ENCODE data around the gene ANKS6.

Gene ANKS6

DNA sequence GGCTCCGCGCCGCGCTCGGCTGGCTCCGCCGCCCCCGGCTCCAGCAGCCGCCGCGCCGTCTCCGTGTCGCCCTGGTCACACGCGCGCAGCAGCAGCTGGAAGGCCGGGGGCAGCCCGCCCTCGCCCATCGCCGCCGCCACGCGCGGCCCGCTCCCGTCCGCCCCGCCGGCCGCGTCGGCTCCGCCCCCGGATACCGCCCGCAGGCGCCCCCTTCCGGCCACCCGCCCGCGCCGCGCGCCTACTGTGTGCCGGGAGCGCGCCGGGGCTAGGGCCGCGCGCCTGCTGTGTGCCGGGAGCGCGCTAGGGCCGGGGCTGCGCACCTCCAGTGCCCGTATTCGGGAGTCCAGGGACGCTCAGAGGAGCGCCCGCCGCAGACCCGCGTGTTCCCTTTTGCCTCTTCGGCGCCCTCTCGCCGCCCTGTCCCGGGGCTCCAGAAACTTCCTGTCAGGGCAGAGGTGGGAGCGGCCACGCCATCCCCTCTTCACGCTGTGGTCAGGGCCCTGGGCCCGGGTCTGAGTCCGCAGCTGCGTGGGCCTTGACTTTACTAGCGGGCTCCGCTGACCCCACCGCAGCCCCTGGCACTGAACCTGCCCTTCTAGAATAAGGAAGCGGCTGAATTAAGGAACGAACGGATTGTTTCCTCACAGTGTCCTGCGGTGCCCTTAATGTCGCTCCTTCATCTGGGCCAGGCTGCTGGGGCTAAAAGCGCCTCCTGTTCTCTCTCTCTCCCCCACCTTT, at the start of gene ANKS6:
Gene ANKS6 (minus strand): TSS at position 192 of the 738 bp plus-strand sequence. CDS start 64 bp downstream, at position 128.
- peak; percentile 66 for DNase-seq

GRCh38 chr9:98846081-98846480, 49.7 kb upstream of the ANKS6 start:
- DNase-seq: no peak

DNA sequence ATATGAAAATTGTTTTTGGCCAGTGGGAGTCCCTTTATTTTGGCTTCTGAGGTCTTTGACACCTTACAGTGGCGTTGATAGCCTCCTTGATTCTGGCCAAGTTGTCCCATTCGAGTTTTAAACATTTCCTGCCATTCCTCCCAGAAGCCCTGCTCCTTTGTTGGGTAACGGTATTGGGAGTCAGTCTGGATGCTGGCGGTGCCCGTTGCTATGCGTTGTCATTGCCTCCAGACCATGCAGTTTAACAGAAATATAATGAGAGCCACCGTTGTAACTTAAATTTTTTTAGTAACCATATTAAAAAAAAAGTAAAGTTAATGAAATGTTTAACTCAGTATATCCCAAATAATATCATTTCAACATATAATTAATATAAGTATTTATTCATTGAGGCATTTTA, 46.2 kb upstream of the ANKS6 start:
- no peak for DNase-seq

GRCh38 chr9:98839724-98840123, 43.4 kb upstream of the ANKS6 start:
- no peak for DNase-seq

DNA sequence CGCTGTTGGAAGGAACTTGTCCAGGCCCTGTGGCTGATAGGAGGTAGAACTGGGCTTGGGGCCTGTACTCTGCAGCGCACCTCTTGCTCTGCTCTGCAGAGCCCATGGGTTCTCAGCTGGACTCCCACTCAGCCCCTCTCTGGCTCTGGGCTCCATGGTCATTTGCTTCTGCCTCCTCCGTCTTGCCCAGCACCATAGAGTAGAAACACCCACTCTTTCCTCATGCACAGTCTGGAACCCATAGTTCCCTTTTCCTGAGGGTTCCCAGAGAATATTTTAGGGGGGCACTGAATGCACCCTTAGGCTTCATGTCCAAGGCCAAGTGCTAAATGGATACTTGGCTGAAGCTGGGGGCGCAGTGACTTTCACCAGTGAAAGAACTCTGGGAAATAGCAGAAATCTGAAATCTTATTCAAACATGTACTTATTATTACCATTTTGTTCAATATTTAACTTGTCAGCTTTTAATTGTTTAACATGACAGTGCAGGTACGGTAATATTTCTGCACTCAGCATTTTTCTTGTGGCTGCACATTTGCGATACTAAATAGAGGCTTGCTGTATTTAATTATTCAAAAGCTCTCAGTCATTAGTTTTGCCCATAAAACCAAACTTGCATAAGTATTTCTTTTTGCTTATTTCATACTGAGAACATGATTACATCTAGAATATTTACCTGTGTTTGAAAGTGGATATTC, 42.7 kb upstream of the ANKS6 start:
- DNase-seq: no peak

GRCh38 chr9:98838155-98838867, 42.0 kb upstream of the ANKS6 start:
- DNase-seq: peak; percentile 38

GRCh38 chr9:98837516-98837915, 41.2 kb upstream of the ANKS6 start:
- DNase-seq: no peak

DNA sequence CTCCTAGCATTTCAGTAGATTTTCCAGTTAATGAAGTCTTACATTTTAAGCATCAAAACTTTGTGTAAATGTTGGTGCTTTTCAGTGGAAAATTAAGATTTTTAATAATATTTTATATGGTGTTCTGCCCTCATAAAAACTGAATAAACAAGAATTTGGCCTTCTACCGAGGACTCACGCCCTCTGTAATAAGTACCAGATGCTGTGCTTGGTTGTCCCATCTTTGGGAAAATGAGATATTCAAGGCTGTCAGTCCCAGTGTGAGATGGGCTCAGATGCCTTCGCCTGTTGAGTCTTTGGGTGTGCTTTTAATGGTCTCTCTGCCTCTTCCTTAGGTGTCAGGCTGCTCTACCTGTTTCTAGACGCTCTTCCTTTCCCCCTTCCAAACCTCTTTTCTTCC, 39.9 kb upstream of the ANKS6 start:
- no peak for DNase-seq

GRCh38 chr9:98834386-98834785, 38.0 kb upstream of the ANKS6 start:
- DNase-seq: no peak

DNA sequence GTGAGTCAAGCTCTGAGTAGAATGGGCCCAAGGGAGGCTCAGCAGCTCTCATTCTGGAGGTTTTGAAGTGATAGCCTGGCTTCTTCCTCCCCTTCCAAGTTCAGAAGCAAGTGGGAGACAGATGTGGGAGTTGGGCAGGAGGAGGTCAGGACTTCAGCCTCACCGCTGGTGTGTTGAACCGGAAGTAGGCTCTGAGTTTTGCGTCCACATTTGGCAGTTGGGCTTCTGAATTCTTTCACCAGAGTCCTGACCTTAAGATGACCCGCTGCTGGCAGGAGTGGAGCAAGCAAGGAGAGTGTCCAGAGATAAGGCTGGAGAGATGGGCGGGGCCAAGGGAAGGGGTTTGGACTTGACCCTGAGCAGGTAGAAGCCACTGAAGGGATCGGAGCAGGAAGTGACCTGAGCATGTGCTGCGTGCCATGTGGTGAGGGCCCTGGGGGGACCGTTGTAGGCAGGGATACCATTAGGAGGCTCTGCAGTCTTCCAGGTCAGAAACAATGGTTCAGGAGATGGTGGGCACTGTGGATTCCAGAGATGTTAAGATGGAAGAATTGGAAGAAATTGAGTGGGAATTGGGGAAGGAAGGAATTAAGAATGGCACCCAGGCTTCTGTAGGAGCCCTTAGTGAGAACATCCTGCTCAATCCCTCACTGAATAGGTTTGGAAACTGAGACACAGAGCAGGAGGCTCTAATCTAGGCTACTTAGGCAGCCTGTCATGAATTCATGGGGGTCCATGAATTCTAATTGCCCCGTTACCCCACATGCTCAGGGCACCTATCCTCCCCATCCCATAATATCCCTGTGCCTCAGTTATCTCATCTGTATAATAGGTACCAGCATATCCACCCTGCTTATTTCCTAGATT, 37.0 kb upstream of the ANKS6 start:
- no peak for DNase-seq

GRCh38 chr9:98832768-98833089, 36.4 kb upstream of the ANKS6 start:
- DNase-seq: no peak

- no peak for DNase-seq
Measured at GRCh38 chr9:98831696-98832095, 35.3 kb upstream of the ANKS6 start.

DNA sequence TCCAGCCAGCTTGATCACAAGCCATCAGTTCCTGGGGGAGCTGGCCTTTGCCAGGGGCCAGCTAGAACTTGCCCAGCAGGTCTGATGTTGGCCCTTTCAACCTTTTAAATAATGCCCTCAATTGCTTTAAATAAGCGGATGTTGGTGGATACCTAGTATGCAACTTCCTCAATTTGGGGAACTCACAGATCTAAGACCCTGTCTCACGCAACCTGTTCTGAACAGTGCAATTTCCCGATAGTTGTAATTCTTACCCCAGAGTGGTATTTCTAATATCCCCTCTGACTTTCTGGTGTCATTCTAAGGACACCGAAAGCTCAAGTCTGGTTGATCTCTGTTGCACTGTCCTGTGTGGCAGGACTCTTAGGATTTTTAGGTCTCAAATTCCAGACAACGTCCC, 34.2 kb upstream of the ANKS6 start:
- DNase-seq: no peak

- DNase-seq: no peak
Measured at GRCh38 chr9:98829766-98830165, 33.4 kb upstream of the ANKS6 start.

GRCh38 chr9:98826716-98827115, 30.4 kb upstream of the ANKS6 start:
- DNase-seq: no peak

GRCh38 chr9:98825414-98825813, 29.1 kb upstream of the ANKS6 start:
- DNase-seq: no peak

DNA sequence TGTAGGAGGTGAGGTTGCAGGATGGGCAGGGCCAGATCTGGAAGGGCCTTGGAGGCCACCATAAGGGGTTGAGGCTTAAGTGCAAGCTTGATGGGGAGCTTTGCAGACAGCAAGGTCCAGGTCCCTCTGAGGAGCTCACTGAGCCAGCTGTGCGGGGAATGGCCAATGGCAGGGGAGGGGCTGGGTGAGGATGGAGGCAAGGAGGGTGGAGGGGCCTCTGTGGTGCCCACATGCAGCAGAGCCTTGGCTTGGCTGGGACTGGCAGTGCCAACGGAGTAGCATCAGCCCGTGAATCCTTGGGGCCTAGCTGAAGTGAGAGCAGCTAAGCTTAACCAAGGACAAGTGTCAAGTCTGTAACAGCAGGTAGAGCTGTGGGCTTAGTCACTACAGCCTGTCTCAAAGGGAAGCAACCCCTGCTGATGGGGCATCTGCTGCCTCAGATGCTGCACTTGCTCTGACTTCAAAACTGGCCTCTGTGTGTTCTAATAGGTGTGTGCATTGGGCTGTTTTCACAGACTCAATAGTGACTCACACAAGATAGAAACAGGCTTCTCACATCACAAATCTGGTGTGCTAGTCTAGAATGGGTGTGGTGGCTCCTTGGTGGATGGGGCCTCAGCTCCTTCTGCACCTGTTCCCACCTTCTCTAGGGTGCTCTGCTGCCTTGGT, 27.4 kb upstream of the ANKS6 start:
- peak; percentile 72 for DNase-seq

DNA sequence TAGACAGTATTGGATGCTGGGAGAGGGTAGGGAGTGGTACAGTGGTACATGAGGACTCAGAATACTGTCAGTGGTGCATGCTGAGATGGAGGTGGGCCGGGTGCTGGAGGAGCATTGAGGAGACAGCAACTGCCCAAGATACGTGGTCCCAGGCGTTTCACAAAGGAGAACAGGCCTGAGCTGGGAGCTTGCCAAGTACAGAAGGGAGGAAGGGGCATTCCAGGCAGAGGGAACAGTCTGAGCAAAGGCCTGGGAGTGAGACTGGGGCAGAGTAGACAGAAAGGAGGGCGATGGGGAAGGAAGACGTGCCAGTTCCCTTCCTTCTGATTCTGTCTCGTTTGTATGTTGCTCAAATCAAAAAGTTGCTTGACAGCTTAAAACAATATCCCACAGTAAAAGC, 26.3 kb upstream of the ANKS6 start:
- no peak for DNase-seq

DNA sequence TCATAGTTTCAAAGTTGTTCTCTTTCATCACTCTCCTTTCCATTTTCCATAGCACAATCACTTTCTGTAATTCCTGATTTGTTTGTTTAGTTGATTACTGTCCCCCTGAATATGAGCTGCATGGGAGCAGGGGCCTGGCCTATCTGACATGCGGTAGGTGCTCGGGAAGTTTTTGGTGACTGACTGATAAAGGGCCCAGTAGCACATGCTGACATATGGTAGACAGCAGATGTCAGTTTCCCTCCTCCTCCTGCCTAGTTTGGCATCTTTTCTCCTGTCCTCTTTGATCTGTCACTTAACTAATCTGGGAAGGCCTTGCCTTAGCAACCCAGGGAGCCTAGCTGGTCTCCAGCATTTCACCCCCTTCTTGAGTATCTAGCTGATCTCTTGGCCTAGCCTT, 25.5 kb upstream of the ANKS6 start:
- DNase-seq: peak; percentile 52

GRCh38 chr9:98819231-98819630, 22.9 kb upstream of the ANKS6 start:
- no peak for DNase-seq

DNA sequence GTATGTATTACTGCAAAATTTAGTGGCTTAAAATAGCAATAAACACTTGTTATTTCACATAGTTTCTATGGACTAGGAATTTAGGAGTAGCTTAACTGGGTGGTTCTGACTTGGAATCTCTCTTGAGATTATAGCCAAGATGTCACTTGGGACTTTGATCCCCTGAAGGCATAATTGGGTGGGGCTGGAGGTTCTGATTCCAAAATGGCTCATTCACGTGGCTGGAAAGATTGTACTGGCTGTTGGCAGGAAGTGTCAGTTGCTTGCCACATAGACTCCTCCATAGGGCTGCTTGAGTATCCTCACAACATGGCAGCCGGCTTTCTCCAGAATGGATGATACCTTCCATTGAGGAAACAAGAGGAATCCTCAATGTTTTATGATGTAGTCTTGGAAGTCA, 22.4 kb upstream of the ANKS6 start:
- no peak for DNase-seq

GRCh38 chr9:98815391-98815951, 19.1 kb upstream of the ANKS6 start:
- DNase-seq: no peak

All from NCI-H2171 treated with DMSO at 0.1 percent for 48 hours (cell line).